HL-60/S4 (cell line): ENCODE results near the gene RMND5B.
"Not testable (repeated sequence)": the region's sequence is repeated elsewhere in the genome, so short reads cannot be mapped to it uniquely, and the experiment has no call there.

ENCODE experiments used
- in situ Hi-C: fragments of 300-500 bp; cut with MboI; formaldehyde crosslinking; loops from 2 replicates; pipeline ENCODE4 v1.14.3; 2022; ENCODE audit warnings: low sequenced_read_pairs

The RMND5B gene

DNA sequence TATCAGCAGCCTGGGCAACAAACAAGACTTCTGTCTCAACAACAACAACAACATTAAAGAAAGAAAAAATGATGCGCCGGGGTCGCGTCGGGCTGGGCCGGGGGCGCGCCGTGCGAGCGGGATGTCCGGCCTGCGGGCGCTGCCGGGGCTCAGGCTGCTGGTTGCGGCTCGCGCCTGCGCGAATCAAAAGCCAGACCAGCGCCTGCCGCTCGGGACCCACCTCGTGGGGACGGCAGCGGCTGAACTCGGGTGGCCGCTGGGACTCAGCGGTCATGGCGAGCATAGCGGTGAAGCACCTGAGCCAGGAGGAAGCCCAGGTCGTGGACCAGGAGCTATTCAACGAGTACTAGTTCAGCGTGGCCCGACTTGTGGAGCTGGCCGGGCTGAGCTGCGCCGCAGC, 34.8 kb downstream of the RMND5B start:
- in situ Hi-C loops: no loop called here

DNA sequence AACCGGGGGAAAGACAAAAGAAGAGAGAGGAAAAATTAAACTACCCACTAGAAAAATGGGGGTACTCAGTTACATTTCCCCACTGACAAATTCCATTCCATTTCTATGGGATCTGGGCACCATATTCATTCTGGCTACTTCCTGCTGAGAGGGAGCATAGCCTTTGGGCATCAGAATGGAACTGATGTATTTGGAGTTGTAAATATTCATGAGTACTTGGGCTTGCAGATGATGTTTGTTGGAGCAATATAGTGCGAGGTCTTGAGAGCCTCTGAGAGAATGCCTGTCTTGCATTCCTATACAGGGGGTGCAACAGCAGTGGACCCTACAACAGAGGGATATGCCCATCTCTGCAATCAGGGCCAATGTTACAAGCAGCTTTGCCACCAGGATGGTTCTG, 39.6 kb downstream of the RMND5B start:
- in situ Hi-C loops: no loop called here

DNA sequence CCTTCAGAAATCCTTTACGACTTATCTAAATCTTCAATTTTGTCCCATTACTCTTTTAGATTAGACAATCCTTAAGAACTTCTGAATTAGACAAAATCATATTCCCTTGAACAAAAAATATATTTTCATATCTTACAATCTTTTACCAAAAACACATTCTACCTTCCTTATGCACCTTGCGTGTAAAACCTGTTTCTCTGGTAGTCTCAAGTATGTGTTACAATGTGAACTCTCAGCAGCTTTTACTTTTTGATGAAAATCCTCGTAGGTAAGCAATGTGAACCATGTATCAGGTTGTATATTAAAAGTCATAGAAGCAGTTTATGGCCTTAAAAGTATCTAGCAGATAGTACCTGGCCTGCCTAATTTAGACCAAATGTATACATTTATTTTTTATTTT, 43.6 kb downstream of the RMND5B start:
- in situ Hi-C loops: no loop called here

DNA sequence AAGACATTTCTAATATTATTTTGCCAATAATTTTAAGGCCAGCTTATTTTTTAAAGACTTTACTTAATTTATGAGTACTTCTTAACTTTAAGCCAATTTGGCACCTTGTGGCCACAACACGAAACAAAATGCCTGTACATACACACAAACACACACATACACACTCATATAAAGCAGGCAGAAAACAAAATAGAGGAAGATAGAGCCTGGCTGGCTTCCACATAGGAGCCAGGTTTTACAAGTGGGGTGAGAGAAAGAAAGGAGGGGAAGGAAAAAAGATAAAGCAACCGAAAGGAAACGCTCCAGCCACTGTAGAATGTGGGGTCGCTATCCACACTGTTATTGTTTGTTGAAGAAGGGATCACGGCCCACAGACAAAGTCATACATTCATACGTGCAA, 46.0 kb downstream of the RMND5B start:
- in situ Hi-C loops: no loop called here

DNA sequence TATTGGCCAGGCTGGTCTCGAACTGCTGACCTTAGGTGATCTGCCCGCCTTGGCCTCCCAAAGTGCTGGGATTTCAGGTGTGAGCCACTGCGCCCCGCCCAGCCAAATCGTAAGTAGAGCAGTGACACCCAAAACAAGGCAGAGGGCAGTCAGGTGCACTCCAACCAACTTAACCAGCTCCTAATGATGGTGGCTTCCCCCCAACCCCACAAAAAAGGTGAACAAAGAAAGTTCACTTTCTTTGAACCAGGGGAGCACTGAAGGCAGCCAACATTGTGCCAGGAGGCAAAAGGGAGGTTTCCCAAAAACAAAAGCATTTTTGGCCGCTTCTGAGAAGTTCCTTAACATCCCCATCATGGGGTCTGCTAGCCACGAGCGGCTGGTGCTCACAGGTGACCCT, 46.8 kb downstream of the RMND5B start:
- in situ Hi-C loops: no loop called here

DNA sequence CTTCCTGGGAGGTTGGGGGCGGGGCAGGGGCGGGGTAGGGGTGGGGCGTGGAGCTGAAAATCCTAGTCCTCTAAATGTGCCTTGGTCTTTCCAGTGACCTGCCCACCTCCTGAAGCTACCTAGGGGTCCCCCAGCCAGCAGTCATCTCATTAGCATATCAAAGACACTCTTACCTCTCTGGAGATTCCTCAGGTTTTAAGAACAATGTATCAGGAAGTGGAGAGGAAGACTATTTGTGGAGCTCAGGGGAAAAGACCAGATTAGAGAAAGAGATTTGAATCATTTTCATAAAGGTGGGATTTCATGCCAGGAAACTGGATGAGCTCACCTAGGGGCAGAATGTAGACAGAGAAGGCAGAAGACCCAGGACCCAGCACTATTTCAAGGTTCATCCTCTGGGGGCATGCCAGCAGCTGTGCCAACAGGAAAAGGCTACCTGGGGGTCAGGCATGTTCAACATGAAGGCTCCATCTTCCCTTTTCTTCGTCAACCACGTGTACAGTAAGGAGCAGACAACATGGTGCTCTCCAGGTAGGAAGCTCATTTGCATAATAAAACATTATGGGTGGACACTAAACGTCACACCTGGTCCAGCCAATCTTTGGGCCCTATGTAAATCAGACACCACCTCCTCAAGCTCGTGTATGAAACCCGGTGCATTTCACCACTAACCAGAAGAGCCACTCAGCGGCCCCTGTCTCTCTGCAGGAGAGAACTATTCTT, 49.5 kb downstream of the RMND5B start:
- in situ Hi-C loops: no loop called here

DNA sequence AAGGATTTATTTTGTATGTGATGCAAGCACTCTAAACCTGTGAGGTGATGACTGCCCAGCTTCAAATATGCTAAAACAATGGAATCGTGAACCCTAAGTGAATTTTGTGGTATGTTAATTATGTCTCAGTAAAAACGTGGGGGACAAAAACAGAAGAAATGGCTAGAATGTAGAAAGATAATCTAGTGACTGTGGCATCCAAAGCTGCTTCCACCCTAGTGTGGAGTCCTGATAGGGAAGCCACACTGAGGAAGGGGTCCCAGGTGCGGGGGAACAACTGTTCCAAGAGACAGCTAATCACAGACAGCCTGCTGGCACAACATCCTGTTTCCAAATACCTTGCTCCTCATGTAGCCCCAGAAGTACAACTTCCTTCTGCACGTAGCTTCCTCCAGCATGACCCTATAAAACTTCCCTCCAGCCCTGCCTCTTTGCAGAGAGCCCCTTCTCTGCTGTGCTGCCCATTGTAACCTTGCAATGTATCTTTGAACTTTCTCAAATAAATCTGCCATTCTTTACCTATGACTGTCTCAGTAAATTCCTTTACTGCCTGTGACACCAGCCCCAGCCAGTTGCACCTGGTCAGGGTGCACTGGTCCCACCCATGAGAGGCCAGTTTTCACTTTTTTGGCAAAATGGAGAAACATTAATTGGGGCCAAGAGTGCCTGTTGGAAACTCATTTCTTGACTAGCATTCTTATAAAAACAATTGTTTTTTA, 51.5 kb downstream of the RMND5B start:
- in situ Hi-C loops: no loop called here

DNA sequence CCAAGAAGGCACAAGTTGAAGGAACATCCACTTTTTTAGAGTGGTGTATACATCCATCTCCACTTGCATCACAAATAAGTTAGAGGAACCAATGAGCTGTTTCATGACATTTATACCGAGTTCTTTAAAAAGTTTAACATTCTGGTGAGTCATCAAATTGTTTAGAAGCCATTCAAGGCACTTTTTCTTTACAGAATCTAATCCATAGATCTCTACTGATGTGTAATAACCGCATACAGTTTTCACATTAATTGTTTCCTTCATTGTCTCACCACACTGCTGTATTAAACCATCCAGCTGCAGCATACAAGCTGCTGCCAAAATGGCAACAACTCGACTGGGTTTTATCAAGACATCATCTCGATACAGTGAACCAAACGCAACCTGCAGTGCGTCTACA, 55.6 kb downstream of the RMND5B start:
- in situ Hi-C loops: no loop called here

DNA sequence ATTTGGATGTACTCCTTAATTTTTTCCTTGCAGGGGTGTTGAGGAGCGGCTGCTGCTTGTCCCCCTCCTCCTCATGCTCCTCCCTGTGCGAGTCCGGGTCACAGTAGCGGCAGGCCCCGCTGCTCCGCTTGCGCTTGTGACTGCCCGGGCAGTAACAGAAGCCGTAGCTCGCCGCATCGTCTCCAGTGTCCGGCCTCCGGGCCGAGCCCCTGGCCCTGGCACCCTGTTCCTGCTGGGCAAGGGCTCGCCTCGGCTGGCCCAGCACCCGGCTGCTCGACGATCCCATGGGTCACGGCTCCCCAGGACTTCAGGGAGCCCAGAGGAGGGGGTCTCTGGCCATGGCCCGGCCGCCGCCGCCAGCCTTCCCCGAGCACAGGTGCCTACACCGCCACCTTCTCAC, 56.2 kb downstream of the RMND5B start, which contains the start of gene GMCL2:
TSS of gene GMCL2 (minus strand) at position 358 of the 400 bp plus-strand sequence. CDS start at position 286, 72 bp downstream.
- in situ Hi-C loops: no loop called here

DNA sequence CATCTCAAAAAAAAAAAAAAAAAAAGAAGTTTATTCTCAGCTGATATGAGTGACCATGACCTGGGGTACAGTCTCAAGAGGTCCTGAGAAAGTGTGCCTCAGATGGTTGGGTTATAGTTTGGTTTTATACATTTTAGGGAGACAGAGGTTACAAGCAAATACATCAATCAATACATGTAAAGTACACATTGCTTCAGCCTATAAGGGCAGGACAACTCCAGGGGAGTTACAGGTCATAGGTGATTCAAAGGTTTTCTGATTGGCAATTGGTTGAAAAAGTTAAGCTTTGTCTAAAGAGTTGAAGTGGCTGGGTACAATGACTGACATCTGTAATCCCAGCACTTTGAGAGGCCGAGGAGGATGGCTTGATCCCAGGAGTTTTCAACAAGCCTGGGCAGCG, 58.6 kb downstream of the RMND5B start:
- in situ Hi-C loops: no loop called here

DNA sequence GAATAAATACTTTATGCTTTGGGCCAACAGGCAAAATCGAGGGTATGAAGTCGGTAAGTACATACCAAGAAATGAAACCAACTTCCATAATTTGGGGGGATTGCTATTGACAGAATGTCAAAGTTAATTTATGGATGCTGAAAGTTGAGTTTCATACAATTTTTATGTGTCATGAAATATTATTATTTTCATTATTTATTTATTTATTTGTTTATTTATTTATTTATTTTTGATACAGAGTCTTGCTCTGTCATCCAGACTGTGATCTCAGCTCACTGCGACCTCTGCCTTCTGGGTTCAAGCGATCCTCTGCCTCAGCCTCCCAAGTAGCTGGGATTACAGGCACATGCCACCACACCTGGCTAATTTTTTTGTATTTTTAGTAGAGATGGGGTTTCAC, 60.8 kb downstream of the RMND5B start:
- in situ Hi-C loops: no loop called here

DNA sequence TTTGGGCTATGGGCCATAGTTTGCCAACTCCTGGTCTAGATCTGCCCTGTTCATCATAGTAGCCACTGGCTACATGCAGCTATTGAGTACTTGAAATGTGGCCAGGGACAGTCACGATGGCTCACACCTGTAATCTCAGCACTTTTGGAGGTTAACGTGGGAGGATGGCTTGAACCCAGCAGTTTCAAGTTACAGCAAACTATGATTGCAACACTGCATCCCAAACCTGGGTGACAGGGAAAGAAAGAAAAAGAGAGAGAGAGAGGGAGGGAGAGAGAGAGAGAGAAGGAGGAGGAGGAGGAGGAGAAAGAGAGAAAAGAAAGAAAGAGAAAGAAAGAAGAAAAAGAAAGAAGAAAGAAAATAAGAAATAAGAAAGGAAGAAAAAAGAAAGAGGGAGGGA, 61.4 kb downstream of the RMND5B start:
- in situ Hi-C loops: no loop called here

DNA sequence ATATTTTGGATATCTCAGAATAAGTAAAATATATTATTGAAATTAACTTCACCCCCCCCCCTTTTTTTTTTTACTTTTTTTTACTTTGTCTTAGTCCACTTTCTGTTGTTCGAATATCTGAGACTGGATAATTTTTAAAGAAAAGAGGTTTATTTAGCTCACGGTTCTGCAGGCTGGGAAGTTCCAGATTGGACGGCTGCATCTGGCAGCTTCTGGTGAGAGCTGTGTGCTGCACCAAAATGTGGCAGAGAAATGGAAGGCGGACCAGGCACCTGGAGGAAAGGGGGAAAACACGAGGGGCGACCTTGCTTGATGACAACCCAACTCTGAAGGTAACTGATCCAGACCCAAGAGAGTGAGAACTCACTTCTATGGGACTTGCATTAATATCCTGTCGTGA, 62.0 kb downstream of the RMND5B start:
- in situ Hi-C loops: no loop called here

DNA sequence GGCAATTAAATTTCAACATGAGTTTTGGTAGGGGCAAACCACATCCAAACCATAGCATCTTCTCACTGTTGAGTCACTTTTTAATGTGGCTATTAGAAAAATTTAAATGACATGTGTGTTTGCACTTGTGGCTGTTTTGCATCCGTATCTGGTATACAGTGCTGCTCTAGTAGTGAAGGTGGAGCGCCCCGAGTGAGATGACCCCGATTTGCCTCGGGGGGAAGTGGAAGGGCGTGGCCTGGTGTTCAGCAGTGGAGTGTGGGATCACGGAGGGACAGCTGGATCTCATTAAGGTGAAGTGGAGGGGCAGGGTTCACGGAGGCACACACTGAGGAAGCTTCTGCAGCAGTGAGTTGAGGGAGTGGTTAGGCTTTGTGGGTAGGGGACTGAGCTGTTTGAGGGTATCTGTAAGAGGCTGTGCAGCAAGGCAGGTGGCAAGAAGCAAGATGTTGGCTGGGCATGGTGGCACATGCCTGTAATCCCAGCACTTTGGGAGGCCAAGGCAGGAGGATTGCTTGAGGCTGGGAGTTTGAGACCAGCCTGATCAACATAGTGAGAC, 62.5 kb downstream of the RMND5B start:
- in situ Hi-C loops: no loop called here

DNA sequence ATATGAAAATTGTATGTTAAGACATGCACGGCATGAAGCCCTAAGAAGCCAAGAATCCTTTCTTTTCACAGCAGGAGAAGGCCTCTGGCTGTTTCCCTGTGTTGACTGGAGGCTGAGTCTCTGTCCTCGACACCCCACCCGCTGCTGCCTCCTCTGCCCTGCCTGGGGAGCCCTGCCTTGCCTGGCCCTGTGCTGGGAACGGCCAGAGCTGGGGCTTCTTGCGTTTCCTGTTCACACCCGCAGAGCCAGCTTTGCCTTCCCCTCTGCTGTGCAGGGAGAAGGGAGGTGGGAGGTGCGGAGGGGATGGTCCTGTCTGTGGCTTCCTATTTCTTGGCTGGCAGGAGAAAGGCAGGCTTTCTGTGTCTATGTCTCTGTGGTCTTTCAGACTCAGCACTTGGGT, 63.2 kb downstream of the RMND5B start:
- in situ Hi-C loops: no loop called here

DNA sequence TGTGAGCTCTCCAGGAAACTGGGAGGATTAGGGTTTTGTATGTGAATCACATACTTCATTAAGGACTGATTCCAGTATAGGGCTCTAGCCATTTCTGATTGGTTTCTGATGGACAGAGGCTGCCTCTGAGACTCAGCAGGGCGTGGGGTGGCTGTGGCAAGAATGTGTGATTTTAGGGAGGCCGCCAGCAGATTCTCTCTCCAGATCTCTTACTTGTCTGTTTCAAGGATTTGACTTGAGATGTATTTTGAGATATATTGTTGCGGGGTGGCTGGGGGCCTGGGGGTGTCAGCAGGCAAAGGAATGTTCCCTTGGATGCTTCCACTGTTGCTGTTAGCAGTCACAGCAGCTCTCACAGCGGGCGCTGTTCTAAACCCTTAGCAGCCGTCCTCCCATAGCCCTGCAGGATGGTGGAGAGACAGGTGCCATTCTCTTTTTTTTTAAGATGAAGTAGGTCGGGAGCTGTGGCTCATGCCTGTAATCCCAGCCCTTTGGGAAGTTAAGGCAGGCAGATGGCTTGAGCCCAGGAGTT, 65.5 kb downstream of the RMND5B start:
- in situ Hi-C loops: no loop called here

DNA sequence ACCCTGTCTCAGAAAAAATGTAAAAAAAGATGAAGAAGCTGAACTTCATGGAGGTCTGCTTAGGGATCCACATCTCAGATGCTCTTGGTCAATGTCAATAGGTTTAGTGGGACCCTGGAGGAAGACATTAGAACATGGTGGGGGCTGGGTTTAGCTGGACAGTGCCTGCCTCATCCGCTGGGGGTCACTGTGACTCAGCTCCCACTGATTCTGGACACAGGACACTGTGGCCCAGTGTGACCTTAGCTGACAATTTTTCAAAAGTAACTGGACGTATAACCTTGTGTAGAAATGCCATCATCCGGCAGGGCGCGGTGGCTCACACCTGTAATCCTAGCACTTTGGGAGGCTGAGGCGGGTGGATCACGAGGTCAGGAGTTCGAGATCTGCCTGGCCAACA, 66.2 kb downstream of the RMND5B start:
- in situ Hi-C loops: no loop called here

DNA sequence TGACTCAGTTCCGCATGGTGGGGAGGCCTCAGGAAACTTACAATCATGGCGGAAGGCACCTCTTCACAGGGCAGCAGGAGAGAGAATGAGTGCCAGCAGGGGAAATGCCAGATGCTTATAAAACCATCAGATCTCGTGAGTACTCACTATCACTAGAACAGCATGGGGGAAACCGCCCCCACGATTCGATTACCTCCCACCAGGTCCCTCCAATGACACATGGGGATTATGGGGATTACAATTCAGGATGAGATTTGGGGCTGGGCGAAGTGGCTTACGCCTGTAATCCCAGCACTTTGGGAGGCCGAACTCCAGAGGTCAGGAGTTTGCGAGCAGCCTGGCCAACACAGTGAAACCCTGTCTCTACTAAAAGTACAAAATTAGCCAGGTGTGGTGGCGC, 67.3 kb downstream of the RMND5B start:
- in situ Hi-C loops: not testable (repeated sequence)

DNA sequence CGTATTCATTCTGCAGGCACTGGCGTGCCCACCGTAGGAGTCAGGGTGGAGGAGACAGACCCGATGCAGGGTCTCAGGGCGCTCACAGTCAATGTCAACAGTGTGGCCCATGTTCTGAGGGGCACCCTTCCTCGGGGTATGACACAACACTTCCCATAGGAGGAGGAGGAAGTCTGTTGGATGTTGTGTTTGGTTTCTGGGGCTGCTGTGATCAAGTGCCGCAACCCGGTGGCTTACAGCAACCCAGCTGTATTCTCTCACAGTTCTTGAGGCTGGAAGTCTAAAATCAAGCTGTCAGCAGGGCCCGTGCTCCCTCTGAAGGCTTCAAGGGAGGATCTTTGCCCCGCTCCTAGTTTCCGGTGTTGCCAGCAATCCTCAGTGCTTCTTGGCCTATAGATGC, 67.9 kb downstream of the RMND5B start:
- in situ Hi-C loops: no loop called here

DNA sequence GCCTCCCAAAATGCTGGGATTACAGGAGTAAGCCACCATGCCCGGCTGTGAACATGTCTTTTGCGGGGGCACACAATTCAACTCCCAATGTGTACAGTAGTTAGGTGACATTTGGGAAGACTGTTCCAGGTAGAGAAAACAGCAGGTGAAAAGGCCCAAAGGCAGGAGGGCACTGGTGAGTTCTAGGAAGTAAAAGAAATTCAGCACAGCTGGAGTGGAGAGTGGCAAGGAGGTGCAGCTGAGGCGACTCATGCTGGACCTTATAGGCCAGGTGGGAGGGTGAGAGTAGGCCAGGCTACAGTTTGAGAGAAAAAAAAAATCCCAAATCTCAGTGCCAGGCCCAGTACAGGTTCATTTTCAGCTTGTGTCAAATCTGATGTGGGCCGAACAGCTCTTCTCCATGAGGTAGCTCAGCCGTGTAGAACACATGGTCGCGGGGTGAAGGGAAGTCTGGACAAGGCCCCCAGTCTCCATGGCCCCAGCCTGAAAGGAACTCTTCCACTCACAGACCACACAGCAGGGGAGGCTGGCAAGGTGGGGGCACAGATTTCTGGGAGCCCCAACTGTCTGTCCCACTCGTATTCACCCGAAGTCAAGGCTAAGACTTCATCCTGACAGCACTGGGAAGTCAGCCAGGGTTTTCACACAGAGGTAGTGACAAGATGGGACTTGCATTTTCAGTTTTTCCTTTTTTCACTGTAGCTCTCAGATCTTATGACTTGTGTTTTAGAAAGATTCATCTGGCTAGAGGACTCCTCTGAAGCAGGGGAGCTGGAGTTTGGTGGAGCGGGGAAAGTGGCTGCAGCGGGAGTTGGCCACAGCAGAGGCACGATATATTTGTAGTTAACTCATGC, 69.0 kb downstream of the RMND5B start:
- in situ Hi-C loops: no loop called here
